ENCODE measurements around the gene TIMM22.
A peak's percentile ranks its signal among the peaks of the same experiment; 100 is the strongest.

The TIMM22 gene

GRCh38 chr17:1003972-1004768 is 7.2 kb downstream of the TIMM22 start:
- no peak for ATAC-seq
- Mint-ChIP-seq H3K4me1 (peaks cover 4% of the 10 kb centered on the region), H3K27ac (no peak overlapping the region), H3K36me3 (peaks cover 41% of the 10 kb centered on the region), H3K9me3 (no peaks in the 10 kb centered on the region), H3K4me3 (no peak overlapping the region), H3K27me3 (no peaks in the 10 kb centered on the region)

- Mint-ChIP-seq H3K27me3 (no peaks in the 10 kb centered on the region), H3K9me3 (no peaks in the 10 kb centered on the region), H3K27ac (peak overlapping the region; percentile 21), H3K4me3 (no peak overlapping the region), H3K4me1 (no peaks in the 10 kb centered on the region), H3K36me3 (peaks cover 41% of the 10 kb centered on the region)
- no peak for ATAC-seq
Observed at GRCh38 chr17:1004769-1005295, 7.9 kb downstream of the TIMM22 start.

DNA sequence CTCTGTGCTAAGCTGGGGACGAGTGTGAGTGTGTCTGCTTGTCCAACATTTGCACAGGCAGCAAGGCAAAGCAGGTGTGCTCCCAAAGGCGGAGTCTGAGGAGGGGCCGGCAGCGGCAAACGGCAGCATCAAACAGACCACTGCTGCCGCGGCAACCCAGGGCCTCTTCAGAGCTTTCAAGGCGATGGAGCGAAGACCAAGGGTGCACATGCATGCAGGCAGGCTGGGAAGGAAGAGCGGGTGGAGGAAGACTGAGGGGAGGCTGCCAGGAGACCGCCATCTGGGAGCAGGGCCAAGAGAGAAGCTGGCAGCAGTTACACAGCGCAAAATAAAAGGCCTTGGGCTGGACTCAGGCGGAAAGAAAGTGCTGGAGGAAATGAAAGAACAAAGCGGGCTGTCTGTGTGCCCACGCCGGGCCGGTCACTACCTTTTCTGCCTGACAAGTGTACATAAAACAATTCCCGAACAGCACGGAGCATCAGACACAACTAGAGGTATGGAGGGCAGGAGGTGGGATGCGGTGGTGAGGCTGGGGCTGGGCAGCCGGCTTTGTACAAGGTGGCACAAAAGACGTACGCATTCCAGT is 8.5 kb downstream of the TIMM22 start:
- Mint-ChIP-seq H3K27me3 (no peaks in the 10 kb centered on the region), H3K9me3 (no peaks in the 10 kb centered on the region), H3K4me3 (no peak overlapping the region), H3K4me1 (no peaks in the 10 kb centered on the region), H3K36me3 (peaks cover 38% of the 10 kb centered on the region), H3K27ac (peak overlapping the region; percentile 21)
- ATAC-seq = no peak

DNA sequence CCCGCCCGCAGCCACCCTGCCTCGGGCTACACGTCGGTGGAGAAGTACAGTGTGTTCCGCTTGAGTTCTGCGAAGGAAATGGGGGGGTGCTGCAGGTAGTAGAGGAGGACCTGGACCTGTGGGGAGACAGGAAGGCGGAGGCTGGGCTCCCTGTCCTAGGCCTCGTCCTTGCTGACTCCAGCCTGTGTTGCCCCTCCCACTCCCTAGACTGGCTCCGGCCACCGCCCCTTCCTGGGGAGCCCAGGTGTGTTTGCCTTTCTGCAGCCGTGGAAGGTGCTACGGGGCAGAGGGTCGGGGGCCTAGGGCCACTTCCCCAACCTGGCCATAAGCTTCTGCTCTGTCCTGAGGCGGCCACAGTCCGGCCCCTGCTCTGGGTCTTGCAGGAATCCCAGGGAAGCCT is 9.1 kb downstream of the TIMM22 start:
- Mint-ChIP-seq H3K27ac (no peak overlapping the region), H3K27me3 (no peaks in the 10 kb centered on the region), H3K36me3 (peaks cover 32% of the 10 kb centered on the region), H3K4me1 (no peaks in the 10 kb centered on the region), H3K9me3 (no peaks in the 10 kb centered on the region), H3K4me3 (no peak overlapping the region)
- peak; percentile 17 for ATAC-seq

DNA sequence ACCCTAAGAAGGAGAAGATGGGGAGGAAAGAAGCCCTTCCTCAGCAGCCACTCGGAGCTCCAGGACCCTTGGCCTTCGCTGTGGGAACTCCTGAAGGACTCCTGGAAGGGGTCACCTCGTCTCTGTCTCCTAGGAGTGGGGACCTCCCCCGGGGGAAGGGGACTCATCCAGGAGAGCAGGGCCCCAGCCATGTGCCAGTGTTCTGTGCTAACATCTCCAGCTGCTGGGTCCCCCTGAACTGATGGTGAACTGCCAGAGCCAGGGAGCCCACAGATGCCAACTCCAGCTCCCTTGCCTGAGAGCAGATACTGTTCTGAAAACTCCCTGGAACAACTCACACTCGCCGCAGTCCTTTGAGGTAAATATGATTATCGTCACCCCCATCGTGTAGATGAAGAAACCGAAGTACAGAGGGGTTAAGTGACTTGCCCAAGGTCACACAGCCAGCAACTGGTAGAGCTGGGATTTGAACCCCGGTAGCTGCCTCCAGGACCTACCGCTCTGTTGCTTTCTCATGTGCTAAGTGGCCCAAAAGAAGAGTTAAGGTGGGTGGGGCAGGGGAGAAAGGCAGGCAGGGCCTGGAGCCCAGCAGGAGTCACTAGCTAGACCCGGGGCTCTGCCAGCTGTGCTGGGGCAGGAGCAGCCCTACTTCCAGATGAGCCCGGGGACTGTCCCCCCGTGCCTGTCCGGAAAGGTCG is 10.5 kb downstream of the TIMM22 start:
- ATAC-seq = no peak
- H3K27me3 Mint-ChIP-seq = no peaks in the 10 kb centered on the region
- peaks cover 24% of the 10 kb centered on the region for H3K36me3 Mint-ChIP-seq
- H3K4me1 Mint-ChIP-seq = no peaks in the 10 kb centered on the region
- H3K4me3 Mint-ChIP-seq = no peak overlapping the region
- H3K27ac Mint-ChIP-seq = no peak overlapping the region
- no peaks in the 10 kb centered on the region for H3K9me3 Mint-ChIP-seq

DNA sequence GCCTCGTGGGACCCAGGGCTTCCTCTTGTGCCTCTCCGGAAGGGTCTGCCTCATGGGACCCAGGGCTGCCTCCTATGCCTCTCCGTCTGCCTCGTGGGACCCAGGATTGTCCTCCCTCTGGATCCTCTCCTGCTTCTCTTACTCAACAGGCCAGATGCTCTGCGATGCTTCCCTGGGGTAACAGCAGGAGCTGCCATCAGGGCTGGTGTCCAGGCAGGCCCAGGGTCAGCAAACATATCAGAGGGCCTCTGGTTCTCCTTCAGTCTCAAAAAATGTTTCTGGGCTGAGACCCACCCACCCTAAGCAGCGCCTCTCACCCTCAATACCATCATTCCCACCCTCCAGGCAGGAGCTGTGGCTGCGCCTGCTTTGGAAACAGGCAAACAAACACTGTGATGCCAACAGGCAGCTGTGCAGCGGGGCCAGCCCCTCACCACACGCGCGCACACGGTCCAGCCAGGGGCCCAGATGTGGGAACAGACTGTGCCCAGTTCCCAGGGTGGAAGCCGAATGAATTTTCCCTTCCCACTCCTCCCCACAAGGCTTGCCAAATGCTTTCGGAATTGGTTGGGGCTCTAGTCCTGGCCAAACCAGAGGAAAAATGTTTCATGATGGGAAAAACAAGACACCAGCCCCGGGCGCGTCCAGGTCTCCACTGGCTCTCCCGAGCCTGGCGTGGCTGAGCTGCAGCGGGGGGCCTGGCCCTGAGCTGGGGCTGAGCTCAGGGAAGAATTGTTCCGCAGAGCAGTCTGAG is 11.3 kb downstream of the TIMM22 start:
- Mint-ChIP-seq H3K27me3 (no peaks in the 10 kb centered on the region), H3K4me3 (no peak overlapping the region), H3K27ac (no peak overlapping the region), H3K36me3 (peaks cover 16% of the 10 kb centered on the region), H3K9me3 (no peaks in the 10 kb centered on the region), H3K4me1 (no peaks in the 10 kb centered on the region)
- no peak for ATAC-seq

- Mint-ChIP-seq H3K4me3 (no peak overlapping the region), H3K4me1 (no peaks in the 10 kb centered on the region), H3K27ac (no peak overlapping the region), H3K9me3 (no peaks in the 10 kb centered on the region), H3K36me3 (peaks cover 15% of the 10 kb centered on the region), H3K27me3 (no peaks in the 10 kb centered on the region)
- ATAC-seq = peak; percentile 4
Observed at GRCh38 chr17:1009229-1010085, 12.5 kb downstream of the TIMM22 start.

DNA sequence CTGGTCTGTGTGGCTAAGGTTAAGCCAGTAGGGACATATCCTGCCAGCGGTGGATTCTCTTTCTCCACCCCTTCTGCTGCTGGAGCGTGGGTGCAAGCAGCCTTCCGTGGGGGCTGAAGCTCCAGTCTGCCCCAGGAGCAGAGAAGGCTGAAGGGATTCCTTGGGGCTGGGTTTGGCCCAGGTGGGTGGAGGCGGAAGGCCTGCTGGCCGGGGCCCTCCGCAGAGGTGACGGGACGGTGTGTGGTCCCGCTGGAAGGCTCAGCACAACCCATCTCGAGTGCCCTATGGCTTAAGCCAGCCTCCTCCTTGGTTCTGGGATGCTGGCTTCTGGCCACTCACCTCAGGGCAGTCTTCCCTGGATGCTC is 13.1 kb downstream of the TIMM22 start:
- Mint-ChIP-seq H3K27me3 (no peaks in the 10 kb centered on the region), H3K27ac (no peak overlapping the region), H3K4me3 (no peak overlapping the region), H3K36me3 (peaks cover 10% of the 10 kb centered on the region), H3K9me3 (no peaks in the 10 kb centered on the region), H3K4me1 (no peaks in the 10 kb centered on the region)
- no peak for ATAC-seq

GRCh38 chr17:1010586-1010985 is 13.7 kb downstream of the TIMM22 start:
- Mint-ChIP-seq H3K4me3 (no peak overlapping the region), H3K9me3 (no peaks in the 10 kb centered on the region), H3K27me3 (no peaks in the 10 kb centered on the region), H3K27ac (no peak overlapping the region), H3K36me3 (peaks cover 5% of the 10 kb centered on the region), H3K4me1 (no peaks in the 10 kb centered on the region)
- no peak for ATAC-seq

- H3K27ac Mint-ChIP-seq = no peak overlapping the region
- H3K36me3 Mint-ChIP-seq = no peaks in the 10 kb centered on the region
- H3K27me3 Mint-ChIP-seq = no peaks in the 10 kb centered on the region
- no peaks in the 10 kb centered on the region for H3K4me1 Mint-ChIP-seq
- H3K4me3 Mint-ChIP-seq = no peak overlapping the region
- no peak for ATAC-seq
- no peaks in the 10 kb centered on the region for H3K9me3 Mint-ChIP-seq
Observed at GRCh38 chr17:1011138-1011537, 14.2 kb downstream of the TIMM22 start.

GRCh38 chr17:1011760-1012735 is 15.1 kb downstream of the TIMM22 start:
- Mint-ChIP-seq H3K27ac (no peak overlapping the region), H3K4me3 (no peak overlapping the region), H3K36me3 (no peaks in the 10 kb centered on the region), H3K27me3 (no peaks in the 10 kb centered on the region), H3K4me1 (no peaks in the 10 kb centered on the region), H3K9me3 (no peaks in the 10 kb centered on the region)
- ATAC-seq = no peak

- Mint-ChIP-seq H3K36me3 (no peaks in the 10 kb centered on the region), H3K9me3 (no peaks in the 10 kb centered on the region), H3K27ac (no peak overlapping the region)
Observed at GRCh38 chr17:1012823-1013728, 16.1 kb downstream of the TIMM22 start.

GRCh38 chr17:1013729-1014090 is 16.8 kb downstream of the TIMM22 start:
- ATAC-seq = no peak
- H3K27ac Mint-ChIP-seq = no peak overlapping the region
- no peaks in the 10 kb centered on the region for H3K36me3 Mint-ChIP-seq
- H3K27me3 Mint-ChIP-seq = no peaks in the 10 kb centered on the region
- H3K9me3 Mint-ChIP-seq = no peaks in the 10 kb centered on the region
- no peaks in the 10 kb centered on the region for H3K4me1 Mint-ChIP-seq
- no peak overlapping the region for H3K4me3 Mint-ChIP-seq

More at GRCh38 chr17:1012823-1013728, 16.1 kb downstream of the TIMM22 start:
- no peak overlapping the region for H3K4me3 Mint-ChIP-seq
- peak; percentile 38 for ATAC-seq
- H3K27me3 Mint-ChIP-seq = no peaks in the 10 kb centered on the region
- H3K4me1 Mint-ChIP-seq = no peaks in the 10 kb centered on the region
